DLD1 (cell line): ENCODE data around the gene RPS25.
"Not testable (repeated sequence)": the region's sequence is repeated elsewhere in the genome, so short reads cannot be mapped to it uniquely, and the experiment has no call there.

Experiments used
- in situ Hi-C: cut with HindIII; loops from 2 replicates; pipeline ENCODE4 v1.10.0; 2017; ENCODE audit warnings: low sequenced_read_pairs

The RPS25 gene

GRCh38 chr11:118973985-118974384 lies 44.2 kb downstream of the RPS25 start:
- in situ Hi-C loops: no loop called here

GRCh38 chr11:118971646-118972045 lies 46.5 kb downstream of the RPS25 start, which contains the start of gene FOXR1:
FOXR1 (plus strand) TSS chr11:118971761; CDS start chr11:118971932, 171 bp downstream.
- in situ Hi-C loops: no loop called here

- in situ Hi-C loops: not testable (repeated sequence)
These were observed 48.6 kb downstream of the RPS25 start for GRCh38 chr11:118969508-118969907.
